Naive thymus-derived CD4-positive, alpha-beta T cell (primary cell): Measurements from ENCODE around the gene MMP21. TPM values are rescaled to one million over a fixed set of nuclear protein-coding genes. Genes with fewer than 3 reads are reported as not detected.

ENCODE experiments used
- ATAC-seq: fragments of 150-1000 bp; cut with Tn5 transposase; 2 replicates; pipeline ENCODE4 v1.10.0; 2021; ENCODE audit warnings: mild to moderate bottlenecking, moderate library complexity
- CTCF ChIA-PET: fragments of 350-600 bp; sonication (Branson Sonifier 250); formaldehyde crosslinking; loops from one replicate; lab custom pipeline; 2021; ENCODE audit warnings: antibody characterized with exemption; lab: Charles Lee
- POLR2A ChIA-PET: fragments of 350-600 bp; sonication (Branson Sonifier 250); formaldehyde crosslinking; loops from one replicate; lab custom pipeline; 2021; ENCODE audit warnings: antibody characterized with exemption, inconsistent platforms; lab: Charles Lee
- DNase-seq, 9 donors: peaks; one replicate each; pipeline versions ENCODE4 v3.0.0 to v3.0.0-alpha.2; 2020 to 2022; ENCODE audit warnings: mixed read lengths in 1 of 9
- H3K27ac ChIP-seq: one replicate; pipeline ENCODE4 v1.7.0; 2013; ENCODE audit warnings: mild to moderate bottlenecking, low read depth, low read length, moderate library complexity
- H3K27me3 ChIP-seq, 2 donors: one replicate each; pipeline ENCODE4 v1.7.0; 2013; ENCODE audit warnings: low read length in 2 of 2, mild to moderate bottlenecking in 2 of 2, moderate library complexity in 2 of 2; ENCODE audit not compliant: control insufficient read depth in 2 of 2, insufficient read depth in 2 of 2
- H3K36me3 ChIP-seq, 3 experiments: 1 replicate in 2 of 3; 2 replicates in 1 of 3; pipeline ENCODE4 v1.7.0; 2013; ENCODE audit warnings: low read length in 3 of 3, mild to moderate bottlenecking in 3 of 3, moderate library complexity in 1 of 3; ENCODE audit not compliant: insufficient read depth in 3 of 3, control insufficient read depth in 2 of 3
- H3K4me1 ChIP-seq, 2 donors: one replicate each; pipeline ENCODE4 v1.7.0; 2013; ENCODE audit warnings: low read length in 2 of 2, mild to moderate bottlenecking in 2 of 2, moderate library complexity in 1 of 2; ENCODE audit not compliant: control insufficient read depth in 2 of 2, insufficient read depth in 2 of 2
- H3K4me3 ChIP-seq: 2 replicates; pipeline ENCODE4 v1.7.0; 2013; ENCODE audit warnings: mild to moderate bottlenecking, low read length
- H3K9me3 ChIP-seq, 3 experiments: 1 replicate in 2 of 3; 2 replicates in 1 of 3; pipeline ENCODE4 v1.7.0; 2013; ENCODE audit warnings: low read length in 3 of 3; ENCODE audit not compliant: control insufficient read depth in 2 of 3
- H3K27ac Mint-ChIP-seq, 9 donors: one replicate each; pipeline ENCODE4 v1.8.0; 2020 to 2022; ENCODE audit warnings: mixed read lengths in 9 of 9, mild to moderate bottlenecking in 8 of 9, moderate library complexity in 5 of 9, inconsistent platforms in 2 of 9
- H3K27me3 Mint-ChIP-seq, 5 donors: one replicate each; pipeline ENCODE4 v1.8.0; 2021 to 2022; ENCODE audit warnings: mixed read lengths in 5 of 5, mild to moderate bottlenecking in 1 of 5
- H3K36me3 Mint-ChIP-seq, 5 donors: one replicate each; pipeline ENCODE4 v1.8.0; 2020 to 2022; ENCODE audit warnings: mixed read lengths in 5 of 5, mild to moderate bottlenecking in 3 of 5, inconsistent platforms in 1 of 5
- H3K4me1 Mint-ChIP-seq, 7 donors: one replicate each; pipeline ENCODE4 v1.8.0; 2020 to 2022; ENCODE audit warnings: mixed read lengths in 7 of 7, mild to moderate bottlenecking in 3 of 7, inconsistent platforms in 1 of 7
- H3K4me3 Mint-ChIP-seq, 10 donors: one replicate each; pipeline ENCODE4 v1.8.0; 2020 to 2022; ENCODE audit warnings: mild to moderate bottlenecking in 10 of 10, mixed read lengths in 10 of 10, moderate library complexity in 6 of 10, inconsistent platforms in 2 of 10
- H3K9me3 Mint-ChIP-seq, 11 donors: one replicate each; pipeline ENCODE4 v1.8.0; 2020 to 2022; ENCODE audit warnings: mixed read lengths in 11 of 11, mild to moderate bottlenecking in 4 of 11, inconsistent platforms in 1 of 11, moderate library complexity in 1 of 11
- intact Hi-C, 2 donors: fragments of 100-400 bp; cut with micrococcal nuclease; formaldehyde crosslinking; loops; one replicate each; pipeline ENCODE4 v1.15.1; 2023
- polyA plus RNA-seq, 2 donors: library from polyadenylated mRNA; unstranded; fragments of 300-500 nt; fragmentation: Illumina TruSeq; gene quantifications; one replicate each; pipeline ENCODE4 v1.2.3, GENCODE V29; 2021
- total RNA-seq, 6 experiments: library from RNA in 5 of 6; stranded (reverse) in 5 of 6; gene quantifications; 1 replicate in 5 of 6; 2 replicates in 1 of 6; pipeline ENCODE4 v1.2.3 and lab custom pipeline; 2021 to 2026

The MMP21 gene
- total and polyA plus RNA-seq, 7 experiments from 2014 or later, result 0.29 to 0.84 (median 0.40) TPM; not detected in 2

GRCh38 chr10:125777806-125778205, 2.2 kb upstream of the MMP21 start:
- no peaks in the 10 kb centered on the region for H3K36me3 ChIP-seq
- Mint-ChIP-seq H3K9me3 (peaks cover 0 to 2% (median 0%) of the 10 kb centered on the region in 11 donors), H3K4me1 (peaks cover 0 to 6% (median 0%) of the 10 kb centered on the region in 7 donors), H3K27me3 (peaks cover 0 to 12% (median 4%) of the 10 kb centered on the region in 5 donors), H3K4me3 (no peak overlapping the region), H3K27ac (no peak overlapping the region), H3K36me3 (no peaks in the 10 kb centered on the region)
- DNase-seq (no peak), ATAC-seq (no peak)
- H3K4me1 ChIP-seq, result no peaks in the 10 kb centered on the region
- intact Hi-C loops, result no loop called here
- H3K27me3 ChIP-seq, result no peaks in the 10 kb centered on the region
- H3K9me3 ChIP-seq, result no peaks in the 10 kb centered on the region
- CTCF ChIA-PET, result no interaction called here
- no peak overlapping the region for H3K4me3 ChIP-seq
- POLR2A ChIA-PET, result no interaction called here
- no peak overlapping the region for H3K27ac ChIP-seq

- POLR2A ChIA-PET, result no interaction called here
- intact Hi-C loops, result no loop called here
- peaks cover 0 to 2% (median 0%) of the 10 kb centered on the region in 11 donors for H3K9me3 Mint-ChIP-seq
- no peak overlapping the region for H3K4me3 ChIP-seq
- H3K4me1 ChIP-seq, result no peaks in the 10 kb centered on the region
- no peak overlapping the region for H3K27ac ChIP-seq
- H3K27me3 ChIP-seq, result no peaks in the 10 kb centered on the region
- no peak for ATAC-seq
- peaks cover 0 to 12% (median 4%) of the 10 kb centered on the region in 5 donors for H3K27me3 Mint-ChIP-seq
- no peaks in the 10 kb centered on the region for H3K36me3 Mint-ChIP-seq
- no peak overlapping the region for H3K4me3 Mint-ChIP-seq
- no peak for DNase-seq
- no peaks in the 10 kb centered on the region for H3K9me3 ChIP-seq
- no peaks in the 10 kb centered on the region for H3K36me3 ChIP-seq
- peaks cover 0 to 6% (median 0%) of the 10 kb centered on the region in 7 donors for H3K4me1 Mint-ChIP-seq
- H3K27ac Mint-ChIP-seq, result no peak overlapping the region
- CTCF ChIA-PET, result no interaction called here
Observed at GRCh38 chr10:125774581-125775191, 935 bp downstream of the MMP21 start.

GRCh38 chr10:125773687-125774543, 1.7 kb downstream of the MMP21 start:
- ChIA-PET CTCF (no interaction called here), POLR2A (no interaction called here)
- DNase-seq (no peak), ATAC-seq (no peak)
- H3K36me3 ChIP-seq, result peaks cover 0 to 4% (median 0%) of the 10 kb centered on the region in 3 experiments
- H3K9me3 Mint-ChIP-seq, result no peaks in the 10 kb centered on the region
- peaks cover 0 to 6% (median 0%) of the 10 kb centered on the region in 5 donors for H3K36me3 Mint-ChIP-seq
- no peak overlapping the region for H3K27ac Mint-ChIP-seq
- peaks cover 0 to 12% (median 4%) of the 10 kb centered on the region in 5 donors for H3K27me3 Mint-ChIP-seq
- peaks cover 0 to 6% (median 0%) of the 10 kb centered on the region in 7 donors for H3K4me1 Mint-ChIP-seq
- H3K27me3 ChIP-seq, result no peaks in the 10 kb centered on the region
- intact Hi-C loops, result no loop called here
- no peaks in the 10 kb centered on the region for H3K4me1 ChIP-seq
- H3K4me3 ChIP-seq, result no peak overlapping the region
- H3K27ac ChIP-seq, result no peak overlapping the region
- H3K4me3 Mint-ChIP-seq, result no peak overlapping the region
- no peaks in the 10 kb centered on the region for H3K9me3 ChIP-seq

GRCh38 chr10:125772864-125773180, 2.8 kb downstream of the MMP21 start:
- Mint-ChIP-seq H3K4me3 (no peak overlapping the region), H3K4me1 (peaks cover 0 to 6% (median 0%) of the 10 kb centered on the region in 7 donors), H3K36me3 (peaks cover 0 to 12% (median 2%) of the 10 kb centered on the region in 5 donors), H3K27ac (no peak overlapping the region), H3K27me3 (peaks cover 0 to 6% (median 4%) of the 10 kb centered on the region in 5 donors), H3K9me3 (no peaks in the 10 kb centered on the region)
- intact Hi-C loops, result no loop called here
- no peaks in the 10 kb centered on the region for H3K4me1 ChIP-seq
- DNase-seq (no peak), ATAC-seq (no peak)
- H3K27me3 ChIP-seq, result no peaks in the 10 kb centered on the region
- H3K4me3 ChIP-seq, result no peak overlapping the region
- CTCF ChIA-PET, result no interaction called here
- H3K36me3 ChIP-seq, result peaks cover 0 to 4% (median 0%) of the 10 kb centered on the region in 3 experiments
- no peaks in the 10 kb centered on the region for H3K9me3 ChIP-seq
- POLR2A ChIA-PET, result no interaction called here
- no peak overlapping the region for H3K27ac ChIP-seq

- CTCF ChIA-PET, result no interaction called here
- H3K27me3 Mint-ChIP-seq, result peaks cover 0 to 6% (median 4%) of the 10 kb centered on the region in 5 donors
- H3K36me3 Mint-ChIP-seq, result peaks cover 0 to 15% (median 7%) of the 10 kb centered on the region in 5 donors
- H3K4me3 Mint-ChIP-seq, result no peak overlapping the region
- Histone ChIP-seq H3K36me3 (peaks cover 0 to 4% (median 0%) of the 10 kb centered on the region in 3 experiments), H3K9me3 (no peaks in the 10 kb centered on the region), H3K27me3 (no peaks in the 10 kb centered on the region), H3K27ac (no peak overlapping the region), H3K4me1 (no peaks in the 10 kb centered on the region), H3K4me3 (no peak overlapping the region)
- intact Hi-C loops, result no loop called here
- H3K4me1 Mint-ChIP-seq, result peaks cover 0 to 6% (median 0%) of the 10 kb centered on the region in 7 donors
- ATAC-seq (no peak), DNase-seq (no peak)
- H3K27ac Mint-ChIP-seq, result no peak overlapping the region
- no peaks in the 10 kb centered on the region for H3K9me3 Mint-ChIP-seq
- POLR2A ChIA-PET, result no interaction called here
Observed at GRCh38 chr10:125772112-125772863, 3.3 kb downstream of the MMP21 start.

- no peaks in the 10 kb centered on the region for H3K9me3 ChIP-seq
- H3K36me3 ChIP-seq, result peaks cover 0 to 13% (median 0%) of the 10 kb centered on the region in 3 experiments
- H3K27ac ChIP-seq, result no peak overlapping the region
- Mint-ChIP-seq H3K4me1 (peaks cover 0 to 6% (median 0%) of the 10 kb centered on the region in 7 donors), H3K4me3 (no peak overlapping the region), H3K9me3 (no peaks in the 10 kb centered on the region), H3K27me3 (peaks cover 0 to 6% (median 4%) of the 10 kb centered on the region in 5 donors), H3K36me3 (peaks cover 1 to 23% (median 11%) of the 10 kb centered on the region in 5 donors), H3K27ac (peak overlapping the region in 1 of 9 donors; percentile 42)
- DNase-seq (no peak), ATAC-seq (no peak)
- H3K4me1 ChIP-seq, result no peaks in the 10 kb centered on the region
- ChIA-PET POLR2A (no interaction called here), CTCF (interaction anchor here (0.6 to 0.7 kb wide), 3 partner anchors 25 to 1344 kb away, joined by 3 to 10 read pairs (median 4); no protein-coding TSS in a partner anchor)
- no peak overlapping the region for H3K4me3 ChIP-seq
- no peaks in the 10 kb centered on the region for H3K27me3 ChIP-seq
- intact Hi-C loops, result no loop called here
Observed at GRCh38 chr10:125770844-125771243, 4.8 kb downstream of the MMP21 start.
